GM15510 (cell line): ENCODE data around the gene POU6F2.

ENCODE experiments used
- POLR2A ChIP-seq: IDR thresholded peaks from 3 replicates; pipeline ENCODE4 v1.6.1; 2011; ENCODE audit warnings: borderline replicate concordance; ENCODE audit not compliant: insufficient read length; ENCODE audit errors: extremely low read depth

The POU6F2 gene

DNA sequence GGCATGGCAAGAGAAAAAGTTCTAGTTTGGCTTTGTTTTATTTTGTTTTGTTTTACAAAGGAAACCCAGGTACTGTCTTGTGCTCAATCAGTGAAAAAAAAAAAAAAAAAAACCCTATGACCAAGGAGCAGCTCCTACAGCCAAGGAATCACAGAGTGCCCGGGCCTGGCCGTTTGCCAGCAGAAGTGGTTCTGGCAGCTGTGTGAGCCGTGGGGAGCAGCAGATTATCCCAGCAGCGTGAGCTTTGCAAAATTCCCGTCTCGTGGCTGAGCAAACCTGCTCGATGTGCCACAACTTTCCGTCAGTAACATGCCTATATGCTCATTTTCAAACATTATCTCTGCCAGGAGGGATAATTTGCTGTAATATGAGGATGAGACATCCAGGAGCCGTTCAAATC lies 293.7 kb downstream of the POU6F2 start:
- TF ChIP-seq POLR2A: no peak

DNA sequence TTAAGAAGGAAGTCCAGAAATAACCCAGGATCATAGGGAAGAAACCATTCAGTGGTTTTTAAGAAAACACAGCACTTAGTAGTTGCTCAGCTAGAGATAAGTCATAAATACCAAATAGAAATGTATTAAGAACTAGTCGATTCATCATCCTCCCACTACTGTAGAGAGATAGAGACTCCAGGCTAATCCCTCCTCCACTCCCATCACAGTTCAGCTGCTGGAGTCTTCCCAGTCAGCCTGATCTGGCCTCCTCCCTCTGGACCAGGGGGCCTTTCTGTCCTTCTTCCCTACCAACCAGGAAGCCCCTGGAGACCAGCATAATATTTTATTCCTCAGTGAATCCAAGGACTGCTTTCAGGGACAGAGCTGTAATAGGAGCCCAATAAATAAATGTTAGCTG lies 294.4 kb downstream of the POU6F2 start:
- no peak for TF ChIP-seq POLR2A

DNA sequence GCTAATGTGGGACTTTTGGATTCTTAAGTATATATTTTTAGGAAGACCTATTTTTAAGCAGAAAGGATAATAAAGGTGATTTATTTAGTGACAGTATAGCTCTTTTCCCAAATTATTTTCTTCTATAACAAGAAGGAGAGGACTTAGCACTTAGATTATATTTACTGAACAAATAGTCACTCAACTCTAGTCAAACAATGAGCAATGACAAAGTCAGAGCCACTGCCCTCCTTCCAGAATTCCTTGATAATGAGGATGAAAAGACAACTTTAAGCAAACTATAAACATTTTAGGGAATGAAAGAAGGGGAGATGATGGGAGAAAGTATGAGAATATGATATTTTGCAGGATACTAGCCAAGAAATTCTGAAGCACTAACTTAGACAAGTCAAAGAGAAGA lies 295.0 kb downstream of the POU6F2 start:
- TF ChIP-seq POLR2A: no peak

DNA sequence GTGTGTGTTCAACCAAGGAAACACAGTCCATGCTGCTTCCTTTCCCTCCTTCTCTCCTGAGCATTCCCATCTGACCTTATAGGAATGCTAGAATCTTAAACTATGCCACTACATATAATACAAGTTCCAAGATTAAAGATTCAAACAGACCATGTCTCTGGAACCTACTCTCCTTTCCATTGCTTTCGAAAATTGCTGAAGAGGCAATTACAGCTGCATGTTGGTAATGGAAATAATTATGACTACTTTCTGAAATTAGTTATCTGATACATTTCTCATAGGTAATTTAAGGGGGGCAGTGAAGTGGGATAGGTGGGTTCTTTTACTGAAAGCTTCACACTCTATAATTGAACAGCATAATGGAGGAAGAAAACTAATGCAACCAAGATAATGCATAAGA lies 302.6 kb downstream of the POU6F2 start:
- TF ChIP-seq POLR2A: no peak

DNA sequence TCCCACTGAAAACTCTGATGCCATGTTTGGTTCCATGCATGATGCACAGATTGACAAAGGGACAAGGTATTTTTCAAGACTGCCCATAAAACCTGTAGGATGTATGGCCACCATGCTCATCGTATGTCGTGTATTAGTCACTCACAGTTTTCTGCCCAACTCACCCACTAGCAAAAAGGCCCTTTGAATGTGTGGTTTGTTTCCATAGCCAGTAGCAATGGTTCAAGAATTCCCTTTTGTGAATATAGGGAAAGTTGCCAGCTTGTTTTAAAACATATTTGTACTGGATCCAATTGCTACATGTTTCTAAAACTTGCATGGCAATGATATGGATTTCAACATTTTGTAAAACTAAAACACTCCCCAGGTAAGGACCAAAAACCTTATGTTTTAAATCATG lies 307.5 kb downstream of the POU6F2 start:
- no peak for TF ChIP-seq POLR2A

DNA sequence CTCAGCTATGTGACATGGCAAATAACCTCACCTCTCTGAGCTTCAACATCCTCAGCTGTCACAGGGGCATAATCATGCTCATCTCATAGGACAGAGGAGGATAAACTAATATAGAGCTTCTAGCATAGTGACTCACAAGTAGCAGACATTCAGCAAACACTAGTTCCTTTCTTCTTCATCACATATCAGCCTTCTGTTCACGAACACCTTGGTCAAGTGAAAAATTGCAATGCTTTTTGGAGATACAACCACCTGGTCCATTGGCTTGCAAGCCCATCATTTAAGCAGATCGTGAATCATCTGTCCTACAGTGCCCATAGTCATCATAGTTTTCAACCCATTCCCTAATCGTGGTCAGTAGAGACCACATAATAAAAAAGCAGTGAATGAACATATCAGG lies 310.6 kb downstream of the POU6F2 start:
- TF ChIP-seq POLR2A: no peak

DNA sequence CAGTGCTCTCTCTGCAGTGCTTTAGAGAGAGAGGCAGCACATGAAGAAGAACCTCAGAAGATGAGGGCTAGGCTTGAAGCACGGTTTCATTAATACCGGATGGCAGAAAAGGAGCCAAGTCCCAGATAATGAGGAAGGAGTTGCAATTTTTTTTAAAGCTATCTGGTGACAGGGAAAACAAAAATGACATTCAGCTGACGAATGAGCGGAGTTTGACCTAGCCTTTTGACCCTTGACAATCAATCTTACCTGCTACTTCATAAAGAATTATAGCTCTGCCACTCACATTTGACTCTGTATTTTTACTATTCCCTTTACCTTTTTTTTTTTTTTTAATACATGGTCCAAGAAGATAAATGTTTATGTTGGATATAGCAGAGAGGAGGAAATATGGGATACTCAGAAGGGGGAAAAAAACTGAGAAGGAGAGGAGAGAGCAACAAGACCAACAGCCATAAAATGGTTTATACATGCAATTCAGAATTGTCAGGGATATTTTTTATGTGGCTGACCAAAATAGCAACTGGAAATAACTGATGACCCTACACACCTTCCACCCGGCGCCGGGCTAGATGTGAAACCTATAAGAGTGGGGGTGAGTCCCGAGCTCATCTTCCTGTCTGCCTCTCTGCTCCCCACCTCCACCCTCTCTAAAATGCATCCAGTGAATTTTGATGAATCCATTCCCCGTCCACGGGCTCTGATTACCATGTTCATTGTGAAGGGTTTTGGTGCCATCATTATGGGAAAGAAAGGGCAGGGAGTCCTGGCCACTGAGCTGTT lies 314.1 kb downstream of the POU6F2 start:
- no peak for TF ChIP-seq POLR2A

DNA sequence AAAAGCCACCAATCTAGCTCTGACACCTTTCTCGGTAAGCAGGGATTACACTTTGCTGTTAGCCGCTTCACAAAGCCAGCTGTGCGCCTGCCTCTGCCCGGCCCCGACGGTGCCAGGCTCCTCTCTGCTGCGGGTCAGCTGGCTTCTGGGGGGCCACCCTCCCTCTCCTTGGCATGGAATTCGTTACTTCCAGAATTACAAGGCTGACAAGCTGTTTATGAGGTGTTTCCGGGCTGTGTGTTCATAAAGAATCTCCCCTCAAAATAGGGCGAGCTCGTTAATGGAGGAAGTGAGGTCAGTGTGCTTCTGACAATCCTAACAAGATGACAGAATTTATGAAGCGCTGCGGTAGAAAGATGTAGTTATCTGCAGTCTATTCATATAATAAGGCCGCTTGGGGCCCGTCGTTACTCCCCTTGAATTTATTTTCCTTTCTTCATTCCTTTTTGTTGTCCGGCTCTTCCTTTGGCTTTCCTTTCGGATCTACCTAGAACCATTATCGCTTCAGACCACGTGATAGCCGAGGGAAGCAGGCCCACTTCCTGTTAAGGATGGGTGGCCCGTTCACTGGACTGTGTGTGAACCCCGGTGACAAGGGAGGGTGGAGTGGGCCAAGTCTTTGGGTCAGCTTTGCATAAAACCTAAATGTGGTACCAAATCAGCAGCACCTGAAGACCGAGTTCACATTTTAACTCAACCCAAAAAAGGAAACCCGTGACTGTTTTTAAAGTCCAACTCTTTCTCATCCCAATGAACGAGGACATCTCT lies 315.5 kb downstream of the POU6F2 start:
- TF ChIP-seq POLR2A: no peak

DNA sequence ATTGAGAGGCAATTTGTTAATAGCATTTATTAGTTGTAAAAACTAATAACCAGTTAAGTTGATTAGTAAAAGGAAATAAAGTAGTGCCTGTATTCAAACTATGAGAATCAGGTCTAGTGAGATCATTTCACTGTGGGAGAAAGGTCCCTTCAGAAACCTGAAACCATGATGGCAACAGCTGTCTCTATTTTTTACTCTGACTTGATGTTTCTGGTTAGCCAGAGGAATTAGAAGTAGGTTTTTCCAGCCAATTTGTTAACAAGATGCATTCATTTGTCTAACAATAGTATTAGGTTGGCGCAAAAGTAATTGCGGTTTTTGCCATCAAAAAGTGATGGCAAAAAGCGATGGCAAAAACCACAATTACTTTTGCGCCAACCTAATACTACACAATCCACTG lies 316.3 kb downstream of the POU6F2 start:
- TF ChIP-seq POLR2A: no peak

DNA sequence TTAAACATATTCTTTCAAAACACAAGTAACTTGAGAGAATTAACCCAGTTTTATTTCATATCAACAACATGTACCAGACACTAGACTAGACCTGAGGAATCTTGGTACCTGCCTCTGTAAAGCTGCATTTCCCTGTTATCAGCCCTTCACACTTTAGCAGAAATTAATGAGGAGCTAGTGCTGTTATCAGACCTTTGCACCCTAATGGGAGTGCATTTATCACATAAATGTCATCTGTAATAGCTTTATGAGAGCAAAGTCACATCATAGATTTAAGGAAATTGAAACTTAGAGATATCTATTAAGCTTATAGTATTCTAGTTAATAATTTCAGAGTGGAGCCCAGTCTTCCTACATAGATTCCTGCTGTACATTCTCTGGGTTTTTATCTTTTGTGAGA lies 318.1 kb downstream of the POU6F2 start:
- TF ChIP-seq POLR2A: no peak

DNA sequence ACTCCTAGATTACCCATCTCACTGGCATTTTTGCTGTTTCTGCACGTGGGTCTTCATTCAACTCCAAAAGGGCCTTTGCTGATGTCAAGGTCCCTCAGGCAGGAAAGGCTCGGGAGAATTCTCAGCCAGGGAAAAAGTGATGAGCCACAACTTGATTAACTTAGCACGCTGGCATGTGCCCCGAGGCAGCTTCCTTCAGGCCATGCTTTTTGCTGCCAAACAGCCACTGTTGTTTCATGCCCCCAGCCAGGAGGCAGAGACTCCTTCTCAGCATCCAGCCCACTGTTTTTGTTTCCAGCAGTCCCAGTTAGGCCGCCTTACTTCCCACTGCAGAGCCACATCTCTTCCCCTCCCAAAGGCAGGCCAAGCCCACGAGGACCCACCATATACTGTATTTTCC lies 322.0 kb downstream of the POU6F2 start:
- TF ChIP-seq POLR2A: no peak

DNA sequence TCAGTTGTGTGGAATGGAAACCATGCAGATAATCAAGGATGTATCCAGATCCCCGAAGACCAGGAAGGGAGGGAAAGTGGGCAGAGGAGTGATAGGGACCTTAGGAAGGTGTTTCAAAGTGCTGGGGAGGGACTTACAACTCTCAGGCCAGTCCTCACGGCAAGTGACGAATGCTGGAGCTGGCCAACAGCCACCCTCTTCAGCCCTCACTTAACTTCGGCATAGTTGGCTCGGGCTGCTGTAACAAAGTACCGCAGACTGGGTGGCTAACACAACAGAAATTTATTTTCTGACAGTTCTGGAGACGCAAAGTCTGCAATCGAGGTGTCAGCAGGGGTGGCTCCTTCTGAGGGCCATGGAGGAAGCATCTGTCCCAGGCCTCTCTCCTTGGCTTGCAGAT lies 322.6 kb downstream of the POU6F2 start:
- no peak for TF ChIP-seq POLR2A

DNA sequence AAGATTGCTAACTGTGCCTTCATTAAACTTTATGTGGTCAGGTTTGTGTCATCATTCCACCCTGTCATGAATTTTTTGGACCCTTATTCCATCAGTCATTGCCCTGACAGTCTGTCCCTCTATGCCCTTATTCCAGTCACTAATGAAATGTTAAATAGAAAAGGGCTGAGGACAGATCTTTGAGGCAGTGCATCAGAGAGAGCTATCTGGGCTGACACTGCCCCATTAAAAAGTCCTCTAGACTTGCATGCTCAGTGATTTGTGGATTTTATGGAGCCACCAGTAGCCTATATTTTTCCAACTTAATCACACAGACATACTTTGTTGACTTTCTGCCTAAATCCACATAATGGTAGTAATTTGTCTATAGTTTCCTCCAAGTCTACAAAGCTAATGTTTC lies 323.8 kb downstream of the POU6F2 start:
- TF ChIP-seq POLR2A: no peak

DNA sequence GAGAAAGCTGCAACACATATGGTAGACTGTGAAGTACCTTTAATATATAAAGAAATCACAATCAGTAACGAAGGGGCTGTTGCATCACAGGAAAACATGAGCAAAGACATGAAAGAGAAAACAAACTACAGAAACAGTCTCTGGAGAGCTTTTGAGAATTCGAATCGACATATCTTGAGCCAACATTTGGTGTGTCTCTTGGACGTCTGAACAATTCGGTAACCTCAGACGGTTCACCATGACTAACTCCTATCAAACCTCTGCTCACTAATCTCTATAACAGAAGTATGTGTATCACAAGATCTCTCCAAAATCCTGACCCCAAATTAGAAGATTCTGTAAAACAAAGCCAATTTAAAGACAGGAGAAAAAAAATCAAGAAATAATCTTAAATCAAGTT lies 326.5 kb downstream of the POU6F2 start:
- no peak for TF ChIP-seq POLR2A

DNA sequence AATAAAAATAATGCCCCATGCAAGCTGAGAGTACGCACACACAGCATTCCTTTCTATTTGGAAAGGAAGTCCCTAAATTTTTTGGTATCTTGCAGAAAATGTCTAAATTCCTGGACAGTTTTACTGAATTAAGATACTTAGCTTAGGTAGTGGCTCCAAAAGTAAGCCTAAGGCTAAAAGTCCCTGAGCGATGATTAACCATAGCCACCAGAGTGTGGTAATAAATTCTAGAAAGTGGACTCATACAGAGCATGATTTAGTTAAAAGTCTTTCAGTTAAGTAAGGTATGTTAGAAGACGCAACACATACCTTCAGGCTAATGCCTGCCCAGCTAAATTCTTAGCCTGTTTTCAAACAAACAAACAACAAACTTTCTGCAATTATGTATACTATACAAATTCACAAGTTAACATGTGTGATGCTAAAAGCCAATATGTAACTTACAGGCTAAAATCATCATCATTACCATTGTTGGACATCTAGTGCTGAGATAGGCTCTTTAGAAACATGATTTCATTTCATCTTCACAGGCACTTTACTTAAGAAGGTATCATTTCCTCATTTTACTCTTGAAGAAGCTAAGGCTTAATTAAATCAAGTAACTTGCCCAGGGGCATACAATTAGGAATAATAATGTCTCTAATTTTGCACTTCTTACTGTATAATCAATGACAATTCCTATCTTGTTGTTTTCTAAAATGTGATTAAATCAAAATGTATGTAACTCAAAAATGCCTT lies 327.1 kb downstream of the POU6F2 start:
- no peak for TF ChIP-seq POLR2A
